Fibroblast of lung (primary cell): ENCODE results near the gene SRSF3.

Experiments used
- CTCF ChIP-seq, 2 donors: IDR thresholded peaks in 1 of 2; conservative IDR thresholded peaks in 1 of 2; 1 replicate in 1 of 2; 2 replicates in 1 of 2; pipeline ENCODE4 v1.5.1; 2011 to 2012; ENCODE audit warnings: low read length in 2 of 2, control low read depth in 1 of 2, inconsistent platforms in 1 of 2, low read depth in 1 of 2, mild to moderate bottlenecking in 1 of 2
- EZH2 ChIP-seq: IDR thresholded peaks from 2 replicates; pipeline ENCODE4 v1.5.1; 2012; ENCODE audit warnings: low read length, control low read depth, mild to moderate bottlenecking; ENCODE audit errors: missing control alignments

GRCh38 chr6:36641543-36641942 lies 47.4 kb downstream of the SRSF3 start:
- TF ChIP-seq CTCF (conservative IDR thresholded peaks at IDR 0.05 in 1 of 2, IDR thresholded peaks at IDR 0.05 in 1 of 2; ENCODE audit: low read depth in 1 of 2, low read length in 2 of 2) (no peak), EZH2 (no peak)
